Neural progenitor cell (in vitro differentiated cells): ENCODE data around the gene MAN2A2. TPM values are rescaled to one million over a fixed set of nuclear protein-coding genes. Genes with fewer than 3 reads are reported as not detected.
A peak's percentile ranks its signal among the peaks of the same experiment; 100 is the strongest.

Experiments
- DNase-seq: peaks from one replicate; pipeline ENCODE4 v3.0.0-alpha.2; 2016; ENCODE audit warnings: low spot score
- H2AFZ ChIP-seq: fragments of 200-600 bp; sonication (generic); replicated peaks from 2 replicates; pipeline ENCODE4 v1.6.1; 2016; ENCODE audit warnings: antibody characterized with exemption
- H3F3A ChIP-seq: fragments of 200-600 bp; sonication (generic); 2 replicates; pipeline ENCODE4 v1.6.1; 2016; ENCODE audit warnings: antibody characterized with exemption, low read depth
- H3K27ac ChIP-seq: fragments of 200-600 bp; sonication (generic); 2 replicates; pipeline ENCODE4 v1.5.1; 2016; ENCODE audit warnings: mild to moderate bottlenecking
- H3K27me3 ChIP-seq: fragments of 200-600 bp; sonication (generic); 2 replicates; pipeline ENCODE4 v1.6.1; 2016; ENCODE audit warnings: mild to moderate bottlenecking, moderate library complexity
- H3K36me3 ChIP-seq: fragments of 200-600 bp; sonication (generic); 2 replicates; pipeline ENCODE4 v1.5.1; 2016
- H3K4me1 ChIP-seq: fragments of 200-600 bp; sonication (generic); 2 replicates; pipeline ENCODE4 v1.6.1; 2016; ENCODE audit warnings: mixed run types
- H3K4me2 ChIP-seq: fragments of 200-600 bp; sonication (generic); 2 replicates; pipeline ENCODE4 v1.6.1; 2016
- H3K4me3 ChIP-seq: fragments of 200-600 bp; sonication (generic); 2 replicates; pipeline ENCODE4 v1.5.1; 2016
- H3K79me2 ChIP-seq: fragments of 200-600 bp; sonication (generic); 2 replicates; pipeline ENCODE4 v1.6.1; 2016; ENCODE audit warnings: low read depth
- H3K9ac ChIP-seq: fragments of 200-600 bp; sonication (generic); 2 replicates; pipeline ENCODE4 v1.6.1; 2016
- H3K9me3 ChIP-seq: fragments of 200-600 bp; sonication (generic); 2 replicates; pipeline ENCODE4 v1.5.1; 2016; ENCODE audit warnings: low read depth
- H4K20me1 ChIP-seq: fragments of 200-600 bp; sonication (generic); 2 replicates; pipeline ENCODE4 v1.6.1; 2016; ENCODE audit warnings: low read depth
- H3K27ac Mint-ChIP-seq: 3 replicates; pipeline ENCODE4 v1.8.0; 2021; ENCODE audit warnings: mixed read lengths
- H3K27me3 Mint-ChIP-seq: 2 replicates; pipeline ENCODE4 v1.8.0; 2022; ENCODE audit warnings: low read depth, mild to moderate bottlenecking, inconsistent platforms, moderate library complexity, mixed read lengths; ENCODE audit not compliant: insufficient read depth
- H3K36me3 Mint-ChIP-seq: 3 replicates; pipeline ENCODE4 v1.8.0; 2021; ENCODE audit warnings: mixed read lengths
- H3K4me1 Mint-ChIP-seq: 3 replicates; pipeline ENCODE4 v1.8.0; 2021; ENCODE audit warnings: mixed read lengths
- H3K4me3 Mint-ChIP-seq: 3 replicates; pipeline ENCODE4 v1.8.0; 2021; ENCODE audit warnings: mild to moderate bottlenecking, moderate library complexity, mixed read lengths
- H3K9me3 Mint-ChIP-seq: 3 replicates; pipeline ENCODE4 v1.8.0; 2020; ENCODE audit warnings: mixed read lengths
- EZH2 ChIP-seq: fragments of 200-600 bp; sonication (generic); IDR thresholded peaks from 2 replicates; pipeline ENCODE4 v1.6.1; 2017; ENCODE audit warnings: antibody characterized with exemption, mild to moderate bottlenecking, moderate library complexity
- EZH2phosphoT487 ChIP-seq: fragments of 200-600 bp; sonication (generic); IDR thresholded peaks from 2 replicates; pipeline ENCODE4 v1.6.1; 2017; ENCODE audit warnings: antibody characterized with exemption
- total RNA-seq: library from RNA; depleted of rRNA; stranded (reverse); fragments of >200 nt; gene quantifications from 2 replicates; pipeline ENCODE4 v1.2.3, GENCODE V29; 2015; ENCODE audit warnings: low replicate concordance
- TF ChIP-seq, protein P1 (sequence below): fragments of 200-600 bp; sonication (generic); IDR thresholded peaks from 2 replicates; pipeline ENCODE4 v1.5.1; 2017; ENCODE audit warnings: antibody characterized with exemption, mild to moderate bottlenecking

Gene MAN2A2
- total RNA-seq, 1 donor from 2014 or later, result 7.0 TPM

DNA sequence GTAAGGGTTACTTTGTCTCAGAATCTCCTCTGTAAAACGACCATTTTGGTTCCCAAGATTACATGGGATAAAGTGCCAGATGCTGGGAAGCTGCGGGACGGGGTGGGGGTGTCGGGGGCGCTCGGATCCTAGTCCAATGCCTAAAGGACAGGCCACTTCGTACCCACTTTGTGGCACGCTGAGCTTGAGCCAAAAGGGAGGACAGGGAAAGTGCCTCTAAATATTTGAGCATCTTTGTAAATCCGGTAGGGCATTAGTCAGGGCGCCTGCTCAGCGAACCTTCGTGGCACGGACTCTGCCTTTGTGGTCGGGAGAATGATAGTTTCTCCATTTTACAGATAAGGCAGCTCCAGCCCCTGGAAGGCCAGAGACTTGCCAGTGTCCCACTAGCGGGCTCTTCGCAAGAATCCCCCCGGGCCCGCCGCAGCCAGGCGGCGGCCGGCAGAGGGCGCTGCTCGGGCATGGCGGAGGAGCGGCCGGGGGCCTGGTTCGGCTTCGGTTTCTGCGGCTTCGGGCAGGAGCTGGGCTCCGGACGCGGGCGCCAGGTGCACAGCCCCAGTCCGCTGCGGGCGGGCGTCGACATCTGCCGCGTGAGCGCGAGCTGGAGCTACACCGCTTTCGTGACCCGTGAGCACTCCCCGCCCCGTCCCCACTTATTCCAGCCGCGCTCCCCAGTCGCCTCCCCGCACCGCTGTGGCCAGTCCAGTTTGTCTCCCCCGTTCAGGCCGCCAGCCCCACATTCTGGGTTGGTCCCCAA lies 53.4 kb downstream of the MAN2A2 start:
- DNase-seq, result peak; percentile 92
- peaks cover 14% of the 10 kb centered on the region for H3K27me3 ChIP-seq

DNA sequence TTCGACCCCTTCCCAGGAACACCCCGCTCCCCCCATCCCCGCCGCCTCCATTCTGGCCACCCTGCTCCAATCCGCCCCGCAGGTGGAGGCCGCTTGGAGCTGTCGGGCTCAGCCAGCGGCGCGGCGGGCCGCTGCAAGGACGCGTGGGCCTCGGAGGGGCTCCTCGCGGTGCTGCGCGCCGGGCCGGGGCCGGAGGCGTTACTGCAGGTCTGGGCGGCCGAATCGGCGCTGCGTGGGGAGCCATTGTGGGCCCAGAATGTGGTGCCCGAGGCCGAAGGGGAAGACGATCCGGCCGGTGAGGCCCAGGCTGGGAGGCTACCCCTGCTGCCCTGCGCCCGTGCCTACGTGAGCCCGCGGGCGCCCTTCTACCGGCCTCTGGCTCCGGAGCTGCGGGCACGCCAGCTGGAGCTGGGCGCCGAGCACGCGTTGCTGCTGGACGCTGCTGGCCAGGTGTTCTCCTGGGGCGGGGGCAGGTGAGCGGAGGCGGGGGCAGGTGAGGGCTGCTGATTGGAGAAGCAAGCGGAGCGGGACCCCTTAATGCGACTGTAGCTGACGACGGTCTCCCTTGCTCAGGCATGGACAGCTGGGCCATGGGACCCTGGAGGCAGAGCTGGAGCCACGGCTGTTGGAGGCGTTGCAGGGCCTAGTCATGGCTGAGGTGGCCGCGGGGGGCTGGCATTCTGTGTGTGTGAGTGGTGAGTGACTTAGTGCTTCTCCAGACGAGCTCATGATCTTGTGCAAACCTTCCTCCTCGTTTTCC lies 54.1 kb downstream of the MAN2A2 start:
- Histone ChIP-seq H3K4me1 (peaks cover 12% of the 10 kb centered on the region), H3K27ac (no peak overlapping the region), H3K9ac (no peak overlapping the region), H3K79me2 (no peaks in the 10 kb centered on the region), H2AFZ (no peak overlapping the region), H3K27me3 (peaks cover 14% of the 10 kb centered on the region), H4K20me1 (peaks cover 8% of the 10 kb centered on the region), H3K36me3 (no peaks in the 10 kb centered on the region), H3K4me3 (peak overlapping the region; percentile 56), H3K9me3 (no peaks in the 10 kb centered on the region), H3K4me2 (peak overlapping the region; percentile 78), H3F3A (peaks cover 31% of the 10 kb centered on the region)
- Mint-ChIP-seq H3K36me3 (peaks cover 7% of the 10 kb centered on the region), H3K9me3 (no peaks in the 10 kb centered on the region), H3K27ac (no peak overlapping the region), H3K27me3 (peaks cover 11% of the 10 kb centered on the region), H3K4me3 (peak overlapping the region; percentile 81), H3K4me1 (peaks cover 16% of the 10 kb centered on the region)
- TF ChIP-seq, protein P1, sequence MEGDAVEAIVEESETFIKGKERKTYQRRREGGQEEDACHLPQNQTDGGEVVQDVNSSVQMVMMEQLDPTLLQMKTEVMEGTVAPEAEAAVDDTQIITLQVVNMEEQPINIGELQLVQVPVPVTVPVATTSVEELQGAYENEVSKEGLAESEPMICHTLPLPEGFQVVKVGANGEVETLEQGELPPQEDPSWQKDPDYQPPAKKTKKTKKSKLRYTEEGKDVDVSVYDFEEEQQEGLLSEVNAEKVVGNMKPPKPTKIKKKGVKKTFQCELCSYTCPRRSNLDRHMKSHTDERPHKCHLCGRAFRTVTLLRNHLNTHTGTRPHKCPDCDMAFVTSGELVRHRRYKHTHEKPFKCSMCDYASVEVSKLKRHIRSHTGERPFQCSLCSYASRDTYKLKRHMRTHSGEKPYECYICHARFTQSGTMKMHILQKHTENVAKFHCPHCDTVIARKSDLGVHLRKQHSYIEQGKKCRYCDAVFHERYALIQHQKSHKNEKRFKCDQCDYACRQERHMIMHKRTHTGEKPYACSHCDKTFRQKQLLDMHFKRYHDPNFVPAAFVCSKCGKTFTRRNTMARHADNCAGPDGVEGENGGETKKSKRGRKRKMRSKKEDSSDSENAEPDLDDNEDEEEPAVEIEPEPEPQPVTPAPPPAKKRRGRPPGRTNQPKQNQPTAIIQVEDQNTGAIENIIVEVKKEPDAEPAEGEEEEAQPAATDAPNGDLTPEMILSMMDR, result no peak
- DNase-seq, result peak; percentile 74

More for the DNA sequence above, 53.4 kb downstream of the MAN2A2 start:
- Histone ChIP-seq H3K9me3 (no peaks in the 10 kb centered on the region), H4K20me1 (peaks cover 8% of the 10 kb centered on the region), H3K4me3 (peak overlapping the region; percentile 56), H3K36me3 (no peaks in the 10 kb centered on the region), H3K27ac (no peak overlapping the region), H2AFZ (no peak overlapping the region), H3K4me2 (peak overlapping the region; percentile 78), H3K9ac (no peak overlapping the region), H3F3A (peaks cover 31% of the 10 kb centered on the region), H3K79me2 (no peaks in the 10 kb centered on the region), H3K4me1 (peaks cover 12% of the 10 kb centered on the region)
- peaks cover 11% of the 10 kb centered on the region for H3K27me3 Mint-ChIP-seq
- peaks cover 10% of the 10 kb centered on the region for H3K36me3 Mint-ChIP-seq
- peak overlapping the region; percentile 85 for H3K4me3 Mint-ChIP-seq
- TF ChIP-seq, protein P1, result peak; percentile 95
- no peak for TF ChIP-seq EZH2phosphoT487
- peak; percentile 36 for TF ChIP-seq EZH2
- peaks cover 16% of the 10 kb centered on the region for H3K4me1 Mint-ChIP-seq
- no peaks in the 10 kb centered on the region for H3K9me3 Mint-ChIP-seq
- H3K27ac Mint-ChIP-seq, result no peak overlapping the region

DNA sequence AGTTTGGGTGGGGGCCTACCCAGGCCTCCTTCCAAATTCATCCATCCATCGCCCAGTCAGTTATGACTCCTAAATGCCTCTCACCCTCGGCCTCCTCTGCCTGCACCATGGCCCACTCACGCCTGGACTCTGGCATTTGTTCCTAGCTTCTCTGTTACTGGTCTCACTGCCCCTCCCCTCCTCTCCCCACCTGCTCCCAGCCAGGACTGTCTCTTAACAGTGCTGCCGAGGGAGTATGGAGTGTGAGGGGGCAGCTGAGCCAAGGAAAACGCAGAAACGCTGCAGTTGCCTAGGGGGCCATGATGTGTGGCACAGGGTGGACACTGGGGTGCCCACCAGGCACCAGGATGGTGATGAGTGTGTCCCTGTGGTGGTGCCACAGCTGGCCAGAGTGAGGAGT lies 54.7 kb downstream of the MAN2A2 start:
- Histone ChIP-seq H3K27me3 (peaks cover 14% of the 10 kb centered on the region), H3K4me2 (peak overlapping the region; percentile 78), H3K36me3 (no peaks in the 10 kb centered on the region), H2AFZ (no peak overlapping the region), H3K27ac (no peak overlapping the region), H3K79me2 (no peaks in the 10 kb centered on the region), H3K4me3 (no peak overlapping the region), H3F3A (peaks cover 31% of the 10 kb centered on the region), H4K20me1 (peaks cover 8% of the 10 kb centered on the region), H3K4me1 (peaks cover 12% of the 10 kb centered on the region), H3K9ac (no peak overlapping the region), H3K9me3 (no peaks in the 10 kb centered on the region)
- Mint-ChIP-seq H3K27ac (no peak overlapping the region), H3K4me1 (peaks cover 16% of the 10 kb centered on the region), H3K36me3 (peaks cover 5% of the 10 kb centered on the region), H3K9me3 (no peaks in the 10 kb centered on the region), H3K4me3 (peak overlapping the region; percentile 81), H3K27me3 (peaks cover 9% of the 10 kb centered on the region)
- no peak for DNase-seq
- TF ChIP-seq EZH2 (no peak), EZH2phosphoT487 (no peak)
- TF ChIP-seq, protein P1, result no peak
